ENCODE measurements around the gene TBXAS1. TPM values are rescaled to one million over a fixed set of nuclear protein-coding genes. Genes with fewer than 3 reads are reported as not detected.

Gene TBXAS1
- total RNA-seq, 1 donor from 2014 or later, result 3.8 TPM

- intact Hi-C loops (cut with micrococcal nuclease), result no loop called here
Observed at GRCh38 chr7:140036224-140036962, 207.3 kb downstream of the TBXAS1 start.

- intact Hi-C loops (cut with micrococcal nuclease), result no loop called here
Observed at GRCh38 chr7:140039066-140039465, 210.0 kb downstream of the TBXAS1 start.

- intact Hi-C loops (cut with micrococcal nuclease), result no loop called here
Observed at GRCh38 chr7:140039896-140040295, 210.8 kb downstream of the TBXAS1 start.

- intact Hi-C loops (cut with micrococcal nuclease), result no loop called here
Observed at GRCh38 chr7:140041659-140042385, 212.8 kb downstream of the TBXAS1 start.

- intact Hi-C loops (cut with micrococcal nuclease), result no loop called here
Observed at GRCh38 chr7:140042386-140042670, 213.3 kb downstream of the TBXAS1 start.

GRCh38 chr7:140044251-140044650 lies 215.2 kb downstream of the TBXAS1 start:
- intact Hi-C loops (cut with micrococcal nuclease), result no loop called here

- intact Hi-C loops (cut with micrococcal nuclease), result no loop called here
Observed at GRCh38 chr7:140045697-140046096, 216.6 kb downstream of the TBXAS1 start.

GRCh38 chr7:140047197-140047596 lies 218.1 kb downstream of the TBXAS1 start:
- intact Hi-C loops (cut with micrococcal nuclease), result no loop called here

DNA sequence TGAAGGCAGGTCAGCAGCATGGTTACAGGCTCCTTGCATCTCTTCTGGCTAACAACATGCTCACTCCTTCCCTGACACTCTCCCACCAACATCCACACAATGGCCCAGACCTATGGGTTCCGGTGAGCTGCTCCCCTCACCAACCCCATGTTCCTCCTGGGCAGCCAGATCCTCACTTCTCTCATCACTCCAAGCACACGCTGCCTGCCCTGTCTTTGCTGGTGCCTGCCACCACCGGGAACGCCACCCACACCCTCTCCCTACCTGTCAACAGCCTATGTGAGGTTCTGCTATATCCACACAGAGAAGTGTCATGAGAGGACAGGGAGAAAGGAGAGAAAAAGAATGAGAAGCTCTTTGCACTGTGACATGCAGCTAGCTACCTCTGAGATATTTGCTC lies 219.1 kb downstream of the TBXAS1 start:
- intact Hi-C loops (cut with micrococcal nuclease), result no loop called here

- intact Hi-C loops (cut with micrococcal nuclease), result no loop called here
Observed at GRCh38 chr7:140048989-140049338, 219.9 kb downstream of the TBXAS1 start.

GRCh38 chr7:140049339-140050024 lies 220.4 kb downstream of the TBXAS1 start:
- intact Hi-C loops (cut with micrococcal nuclease), result no loop called here

DNA sequence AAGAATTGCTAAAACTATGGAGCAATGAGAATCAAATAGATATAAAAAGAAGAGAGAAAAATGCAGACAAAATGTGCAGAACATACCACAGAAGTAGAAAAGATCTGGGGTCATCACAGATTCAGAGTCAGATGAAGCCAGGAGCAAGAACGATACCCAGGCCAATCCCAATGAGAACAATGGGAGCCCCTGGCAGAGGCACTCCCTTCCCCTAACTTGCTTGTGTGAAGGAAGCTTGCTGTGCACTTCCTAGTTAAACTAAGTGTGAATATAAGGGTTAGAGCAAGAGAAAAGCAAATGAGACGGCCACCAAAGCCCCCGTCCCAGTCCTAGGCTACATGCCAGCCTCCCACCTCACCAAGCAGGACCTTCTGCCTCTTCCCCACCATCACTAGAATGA lies 221.0 kb downstream of the TBXAS1 start:
- intact Hi-C loops (cut with micrococcal nuclease), result no loop called here

DNA sequence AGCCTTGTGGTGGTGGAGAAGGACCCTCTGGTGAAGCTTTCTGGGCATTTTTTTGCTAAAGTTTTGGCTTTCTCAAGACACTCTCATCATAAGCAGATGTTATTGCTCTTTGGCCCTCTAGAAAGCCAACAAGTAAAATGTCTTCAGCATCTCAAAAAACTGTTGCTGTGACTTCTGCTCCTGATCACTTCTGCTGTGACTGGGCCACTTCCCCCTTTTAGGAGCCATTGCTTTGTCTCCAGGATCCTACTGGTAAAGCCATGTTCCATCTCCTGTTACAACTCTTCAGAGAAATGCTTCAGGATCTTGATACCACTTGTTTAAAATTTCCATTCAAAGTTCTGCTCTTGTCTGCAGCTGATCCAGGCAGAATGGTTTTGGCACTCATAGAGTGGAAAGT lies 222.8 kb downstream of the TBXAS1 start:
- intact Hi-C loops (cut with micrococcal nuclease), result no loop called here

DNA sequence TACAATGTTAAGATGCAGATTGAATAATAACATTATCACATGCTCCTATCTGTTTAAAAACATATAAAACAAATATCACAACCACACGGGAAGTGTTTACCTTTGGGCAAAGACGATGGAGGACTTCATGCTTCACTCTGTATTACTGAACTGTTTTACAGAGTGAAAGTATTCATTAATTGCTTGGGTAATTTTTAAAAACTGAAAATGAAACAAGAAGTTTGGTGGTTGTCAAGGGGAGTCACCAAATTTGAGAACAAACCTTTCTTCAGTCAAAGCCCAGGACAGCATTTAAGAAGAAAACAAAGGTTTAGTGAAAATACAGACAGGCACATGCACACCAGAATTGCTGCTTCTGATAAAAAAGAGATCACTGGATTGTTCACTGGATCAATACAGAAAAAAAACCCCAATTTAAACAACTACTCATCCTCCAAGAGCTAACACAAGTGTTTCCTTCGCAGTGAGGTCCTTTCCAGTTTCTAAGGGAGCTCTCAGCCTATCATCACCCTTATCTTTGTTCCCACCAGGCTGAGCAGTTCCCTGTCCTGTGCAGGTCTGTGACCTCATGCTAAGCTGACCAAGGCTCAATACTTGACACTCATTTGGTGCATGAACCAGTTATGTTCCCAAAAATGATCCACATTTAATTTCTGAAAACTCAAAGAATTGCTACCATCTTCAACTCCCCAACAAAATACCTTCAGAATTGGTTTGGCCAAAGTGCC lies 224.9 kb downstream of the TBXAS1 start:
- intact Hi-C loops (cut with micrococcal nuclease), result no loop called here

GRCh38 chr7:140054751-140055150 lies 225.7 kb downstream of the TBXAS1 start:
- intact Hi-C loops (cut with micrococcal nuclease), result no loop called here

GRCh38 chr7:140055833-140056232 lies 226.8 kb downstream of the TBXAS1 start:
- intact Hi-C loops (cut with micrococcal nuclease), result no loop called here

GRCh38 chr7:140056431-140057142 lies 227.5 kb downstream of the TBXAS1 start:
- intact Hi-C loops (cut with micrococcal nuclease), result no loop called here

DNA sequence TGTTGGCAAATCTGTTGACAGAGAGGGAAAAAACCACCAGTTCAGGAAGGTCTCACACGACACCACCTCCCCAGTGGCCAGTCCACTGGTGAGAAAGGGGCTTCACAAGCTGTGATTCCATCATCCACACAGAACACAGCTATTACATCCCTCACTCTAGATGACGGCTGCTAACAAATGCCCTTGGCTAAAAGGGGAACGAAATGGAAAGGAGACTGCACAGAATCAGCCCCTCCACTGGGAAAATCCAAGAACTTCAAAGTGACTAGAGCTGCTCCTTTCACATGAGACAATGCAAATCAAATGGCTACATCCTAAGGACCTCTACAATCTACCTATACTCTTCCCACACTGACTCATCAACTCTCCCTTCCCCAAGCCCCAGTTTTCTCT lies 228.1 kb downstream of the TBXAS1 start:
- intact Hi-C loops (cut with micrococcal nuclease), result no loop called here

DNA sequence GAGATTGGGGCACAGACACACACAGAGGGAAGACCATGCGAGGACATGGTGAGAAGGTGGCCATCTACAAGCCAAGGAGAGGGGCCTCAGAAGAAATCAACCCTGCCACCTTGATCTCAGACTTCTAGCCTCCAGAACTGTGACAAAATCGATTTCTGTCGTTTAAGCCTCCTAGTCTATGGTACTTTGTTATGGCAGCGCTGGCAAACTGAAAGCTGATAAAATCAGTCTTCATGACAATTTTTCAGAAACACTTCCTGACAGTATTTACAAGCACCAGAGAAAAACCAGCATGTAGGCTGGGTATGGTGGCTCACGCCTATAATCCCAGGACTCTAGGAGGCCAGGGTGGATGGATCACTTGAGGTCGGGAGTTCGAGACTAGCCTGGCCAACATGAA lies 229.5 kb downstream of the TBXAS1 start:
- intact Hi-C loops (cut with micrococcal nuclease), result no loop called here

DNA sequence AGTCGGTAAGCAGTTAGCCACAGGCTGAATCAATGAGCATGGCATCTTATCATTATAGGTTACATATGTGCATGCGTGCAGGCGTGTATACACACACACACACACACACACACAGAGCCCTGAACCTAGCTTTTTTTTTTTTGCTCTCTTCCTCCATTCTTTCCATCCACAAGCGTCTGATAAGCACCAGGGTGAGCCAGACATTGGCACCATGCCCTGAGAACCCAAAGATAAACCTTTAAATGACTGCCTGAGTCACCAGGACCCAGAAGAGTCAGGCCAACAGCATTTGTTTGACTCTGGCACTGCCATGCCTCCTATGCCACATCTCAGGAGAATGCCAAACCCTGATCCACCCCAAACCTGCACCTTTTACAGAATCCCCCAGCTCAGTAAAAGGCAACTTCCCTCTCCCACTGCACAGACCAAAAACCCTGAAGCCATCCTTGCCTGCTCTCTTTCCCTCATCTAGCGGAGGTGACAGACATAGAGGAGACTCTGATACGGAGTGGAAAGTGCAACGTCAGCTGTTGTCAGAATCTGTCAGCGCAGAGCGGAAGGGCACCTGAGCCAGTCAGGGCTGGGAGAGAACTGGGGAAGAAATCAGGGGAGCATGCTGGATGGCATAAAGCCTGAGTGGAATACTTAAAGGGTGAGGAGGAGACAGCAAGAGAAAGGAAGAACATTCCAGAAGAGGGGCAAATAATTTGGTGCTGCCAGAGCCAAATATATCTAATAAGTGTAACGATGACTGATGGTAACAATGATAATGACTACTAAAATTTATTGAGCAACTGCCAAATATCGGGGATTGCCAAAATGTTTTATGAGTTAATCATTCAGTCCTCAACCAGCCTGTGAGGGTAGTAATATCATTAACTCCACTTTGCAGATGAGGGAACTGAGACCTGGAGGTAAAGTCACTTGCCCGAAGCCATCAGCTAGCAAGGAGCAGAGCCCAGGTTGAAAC lies 230.5 kb downstream of the TBXAS1 start:
- intact Hi-C loops (cut with micrococcal nuclease), result loop anchor here (5.0 to 10.0 kb wide), 5 partner anchors 245 to 865 kb away; partner anchors contain the start of genes BRAF and HIPK2

Measured in T-helper 2 cell treated with Interferon-gamma antibody and Interleukin-4, amounts not matched to agents 100 ng/mL and 5 ng/mL, for 36 hours (primary cell).